Left lobe of liver (tissue), 2 donors: ENCODE measurements around the gene FCN3. TPM values are rescaled to one million over a fixed set of nuclear protein-coding genes. Genes with fewer than 3 reads are reported as not detected.

Experiments
- ATAC-seq: fragments of 200-7000 bp; cut with Tn5 transposase; one replicate; pipeline ENCODE4 v1.9.1; 2020; ENCODE audit warnings: mild to moderate bottlenecking, moderate library complexity
- DNase-seq: peaks from one replicate; pipeline ENCODE4 v3.0.0-alpha.2; 2020; ENCODE audit warnings: low spot score
- total RNA-seq: library from RNA; stranded (reverse); gene quantifications from one replicate; pipeline ENCODE4 v1.2.1, GENCODE V29; 2021
- donor health status: DM: no; HTN: no; CAD: no; lungs with moderate emphysema.
- donor health status: DM: no; HTN: yes; CAD: no.

The FCN3 gene
- total RNA-seq, 1 donor from 2014 or later, result 101 TPM

DNA sequence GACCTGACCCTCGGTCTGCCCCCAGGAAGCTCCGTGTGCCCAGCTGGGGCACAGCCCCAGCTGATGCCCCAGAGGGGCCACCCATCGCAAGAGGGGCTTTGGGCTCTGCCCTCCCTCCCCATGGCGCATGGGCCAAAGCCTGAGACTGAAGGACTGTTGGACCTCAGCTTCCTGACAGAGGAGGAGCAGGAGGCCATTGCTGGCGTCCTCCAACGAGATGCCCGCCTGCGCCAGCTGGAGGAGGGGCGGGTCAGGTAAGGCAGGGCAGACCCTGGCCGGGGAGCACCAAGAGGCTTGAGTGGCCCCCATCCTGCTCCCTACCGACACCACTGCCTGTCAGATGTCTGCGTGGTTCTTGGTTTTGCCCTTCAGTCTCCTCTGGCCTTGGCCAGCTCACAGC, 29.4 kb downstream of the FCN3 start:
- DNase-seq (no peak), ATAC-seq (no peak)

DNA sequence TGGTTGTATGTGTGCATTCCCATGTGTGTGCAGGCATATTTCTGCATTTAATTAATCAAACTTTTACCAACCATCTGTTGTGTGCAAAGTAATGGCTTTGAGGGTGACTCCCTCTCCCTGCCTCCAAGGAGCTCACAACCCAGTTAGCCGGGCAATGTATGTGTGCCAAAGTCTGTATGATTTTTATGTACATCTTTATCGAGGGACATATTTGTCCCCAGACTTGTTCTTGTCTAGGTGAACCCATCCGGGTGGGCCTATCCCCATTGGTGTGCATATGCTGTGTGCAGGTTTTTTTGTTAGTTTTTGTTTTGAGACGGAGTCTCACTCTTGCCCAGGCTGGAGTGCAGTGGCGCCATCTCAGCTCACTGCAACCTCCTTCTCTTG, 31.0 kb downstream of the FCN3 start:
- DNase-seq (no peak), ATAC-seq (no peak)

DNA sequence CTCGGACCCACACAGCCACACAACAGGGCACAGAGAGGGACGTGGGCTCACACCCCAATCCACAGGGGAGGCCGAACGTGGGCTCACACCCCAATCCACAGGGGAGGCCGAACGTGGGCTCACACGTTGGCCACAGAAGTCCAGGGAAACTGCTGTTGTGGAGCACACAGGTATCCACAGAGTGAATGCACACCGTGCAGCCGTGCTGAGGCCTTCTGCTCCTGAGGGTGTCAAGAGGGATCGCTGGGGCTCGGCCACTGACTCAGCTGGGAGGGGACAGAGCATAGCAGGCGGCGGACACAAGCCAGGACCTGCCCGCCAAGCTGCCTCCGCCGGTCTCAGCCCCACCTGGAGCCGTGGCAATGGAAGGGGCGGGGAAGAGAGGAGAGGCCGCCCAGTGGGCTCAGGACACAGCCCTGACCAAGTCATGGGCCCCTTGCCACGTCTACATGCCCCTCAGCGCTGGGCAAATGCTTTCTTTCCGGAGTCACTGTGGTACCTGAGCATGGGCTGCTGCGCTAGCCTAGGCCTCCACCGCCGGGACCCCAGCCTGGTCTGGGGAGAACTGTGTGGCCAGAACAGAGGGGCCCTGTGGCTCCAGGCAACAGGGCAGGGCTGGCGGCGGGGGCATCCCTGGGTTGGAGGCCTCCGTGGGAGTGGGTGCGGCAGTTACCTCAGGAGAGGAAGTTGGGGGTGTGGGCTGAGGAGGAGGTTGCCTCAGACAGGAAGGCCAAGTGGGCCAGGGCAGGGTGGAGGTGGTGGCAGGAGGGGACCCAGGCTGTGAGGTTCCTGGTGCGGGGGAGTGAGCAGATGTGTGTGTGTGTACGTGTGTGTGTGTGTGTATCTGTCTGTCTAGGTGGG, 31.6 kb downstream of the FCN3 start:
- ATAC-seq (peak; percentile 36), DNase-seq (no peak)

DNA sequence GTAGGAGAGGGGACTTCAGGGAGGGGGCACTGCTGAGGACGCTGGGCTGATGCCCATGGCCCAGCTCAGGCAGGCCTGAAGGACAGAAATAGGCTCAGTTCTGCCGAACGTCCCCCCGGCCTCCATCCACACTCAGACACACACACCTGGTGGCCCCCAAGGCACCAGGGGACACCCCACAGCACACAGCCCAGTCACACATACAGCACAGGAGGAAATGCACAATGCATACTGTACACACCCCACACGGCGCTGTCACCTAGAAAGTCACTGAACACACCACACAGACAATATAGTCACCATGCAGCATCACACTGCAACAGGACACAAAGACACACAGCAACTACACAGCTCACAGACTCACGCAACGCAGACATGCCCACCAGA, 32.2 kb downstream of the FCN3 start:
- ATAC-seq, result no peak
- no peak for DNase-seq

DNA sequence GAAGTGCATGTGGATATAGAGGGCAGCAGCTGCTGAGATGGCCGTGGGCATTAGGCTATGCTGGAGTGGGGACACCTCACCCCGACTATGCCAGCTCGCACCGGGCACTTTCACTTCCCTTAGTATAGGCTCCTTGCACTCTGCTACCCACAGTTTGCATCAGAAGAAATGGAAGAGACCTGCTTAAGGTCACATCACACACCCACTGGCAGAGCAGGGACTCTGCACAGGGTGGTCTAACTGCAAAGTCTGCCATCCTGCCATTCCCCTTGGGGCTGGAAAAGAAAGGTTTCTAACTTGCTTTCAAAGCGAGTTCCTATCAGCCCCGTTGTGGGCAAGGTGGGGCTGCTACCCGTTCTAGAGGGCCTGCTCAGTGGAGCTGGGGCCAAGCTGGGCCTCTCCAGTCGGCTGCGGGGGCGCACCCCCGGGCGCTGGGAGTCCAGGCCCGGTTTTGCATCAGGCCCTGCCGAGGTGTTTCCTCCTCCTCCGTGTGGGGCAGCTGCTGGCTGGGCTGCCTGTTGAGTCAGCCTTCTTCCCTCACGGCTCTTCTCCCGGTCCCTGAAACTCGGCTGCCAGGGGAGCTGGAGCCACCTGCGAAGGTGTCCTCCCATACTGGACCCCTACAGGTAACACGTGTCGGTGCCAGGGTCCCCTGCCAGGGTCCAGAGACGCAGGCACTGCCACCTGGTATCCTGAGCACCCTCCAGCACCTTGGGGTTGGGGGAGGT, 32.9 kb downstream of the FCN3 start, which contains the start of gene SYTL1:
Gene SYTL1 (plus strand): TSS at position 498 of the 728 bp plus-strand sequence. CDS start 3,313 bp downstream, outside the sequence.
- DNase-seq (no peak), ATAC-seq (peak; percentile 41)

DNA sequence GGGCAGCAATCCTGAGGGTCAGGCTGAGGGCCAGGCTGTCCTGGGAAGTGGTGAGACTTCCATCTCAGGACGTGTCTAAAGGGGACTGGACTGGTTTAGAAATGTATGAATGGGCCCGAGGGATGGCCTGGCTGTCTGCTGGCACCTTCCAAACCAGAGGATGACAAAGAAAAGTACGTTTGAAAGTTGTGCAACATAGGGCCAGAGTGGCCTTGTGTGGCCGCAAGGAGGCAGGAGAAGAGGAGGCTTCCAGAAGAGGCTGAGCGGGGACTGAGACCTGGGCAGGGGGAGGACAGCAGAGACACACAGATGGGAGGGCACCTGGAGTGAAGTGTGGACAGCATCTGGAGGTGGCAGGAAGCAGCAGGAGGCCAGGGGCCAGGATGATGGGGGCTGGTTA, 35.4 kb downstream of the FCN3 start:
- DNase-seq (no peak), ATAC-seq (no peak)

DNA sequence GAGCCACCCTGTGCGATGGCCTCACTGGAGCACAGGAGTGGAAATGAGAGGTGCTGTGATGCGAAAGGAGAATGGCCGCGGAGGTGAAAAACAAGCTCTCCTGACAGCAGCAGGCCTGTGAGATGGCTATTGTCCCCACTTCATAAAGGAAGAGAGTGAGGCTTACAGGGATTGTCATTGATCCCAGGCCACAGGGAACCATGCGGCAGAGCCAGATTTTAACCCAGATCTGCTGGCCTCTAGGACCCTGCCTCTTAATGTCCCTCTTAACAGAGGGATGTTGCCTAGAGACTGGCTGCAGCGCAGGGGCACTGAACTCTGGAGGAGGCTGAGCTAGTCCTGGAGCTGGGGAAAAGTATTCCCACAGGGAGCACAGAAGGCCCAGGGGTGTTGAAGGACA, 35.9 kb downstream of the FCN3 start:
- DNase-seq, result no peak
- ATAC-seq, result no peak

DNA sequence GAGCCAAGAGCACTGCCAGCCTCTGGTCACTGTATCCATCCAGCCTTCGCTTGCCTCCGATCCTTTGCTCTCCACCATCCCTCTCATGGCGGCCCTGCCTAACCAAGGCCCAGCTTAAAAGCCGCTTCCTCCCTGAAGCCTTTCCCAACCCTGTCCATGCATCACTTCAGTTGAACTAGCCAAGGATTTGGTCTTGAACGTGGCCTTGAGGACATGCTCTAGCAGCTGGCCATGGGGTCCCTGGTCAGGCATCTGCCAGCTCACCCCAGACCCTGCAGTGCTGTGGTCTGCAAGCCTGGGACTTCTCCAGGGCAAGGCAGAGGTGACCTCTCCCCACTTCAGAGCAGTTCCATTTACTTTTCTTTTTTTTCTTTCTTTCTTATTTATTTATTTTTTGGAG, 37.9 kb downstream of the FCN3 start:
- no peak for DNase-seq

DNA sequence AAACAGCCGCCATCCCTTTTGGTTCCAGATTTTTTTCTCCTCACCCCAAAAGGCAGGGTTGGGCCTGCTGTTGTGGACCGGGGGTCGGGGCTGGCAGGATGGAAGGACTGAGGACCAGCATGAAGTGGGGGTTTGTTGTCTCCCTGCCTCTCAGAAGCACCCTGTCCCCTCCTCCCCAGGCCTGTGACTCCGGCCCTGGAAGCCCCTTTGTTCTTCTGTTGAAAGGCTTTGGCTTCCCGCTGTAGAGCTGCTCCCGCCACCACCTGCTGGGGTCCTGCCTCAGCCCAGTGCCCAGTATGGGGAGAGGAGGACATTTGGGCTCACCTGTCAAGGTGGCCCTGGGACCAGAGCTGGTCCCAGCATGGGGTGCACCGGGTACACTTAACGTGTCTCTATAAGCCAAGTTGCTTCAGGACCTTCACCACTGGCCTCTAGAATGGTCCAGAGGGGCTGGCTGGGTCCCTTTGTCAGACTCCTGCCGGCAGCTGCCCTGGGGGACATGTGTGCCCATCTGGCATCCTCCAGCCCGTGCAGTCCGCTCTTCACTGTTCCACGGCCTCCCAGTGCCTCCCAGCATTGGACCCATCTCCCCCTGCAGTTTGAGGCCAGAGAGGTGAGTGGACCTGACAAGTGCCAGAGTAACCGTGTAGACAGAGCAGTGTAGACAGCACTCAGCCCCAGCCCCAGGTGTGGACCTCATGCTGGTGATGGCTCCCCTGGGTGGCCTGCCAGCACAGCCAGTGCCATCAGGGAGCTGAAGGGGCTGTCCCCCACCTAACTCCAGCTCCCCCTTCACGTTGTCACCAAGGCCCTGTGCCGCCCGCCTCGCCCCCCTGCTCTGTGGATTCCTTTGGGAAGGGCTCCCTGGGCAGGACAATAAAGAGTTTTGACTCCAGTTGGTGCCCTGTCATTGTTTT, 38.9 kb downstream of the FCN3 start:
- DNase-seq (no peak), ATAC-seq (no peak)

More for the DNA sequence above, 37.9 kb downstream of the FCN3 start:
- no peak for ATAC-seq

DNA sequence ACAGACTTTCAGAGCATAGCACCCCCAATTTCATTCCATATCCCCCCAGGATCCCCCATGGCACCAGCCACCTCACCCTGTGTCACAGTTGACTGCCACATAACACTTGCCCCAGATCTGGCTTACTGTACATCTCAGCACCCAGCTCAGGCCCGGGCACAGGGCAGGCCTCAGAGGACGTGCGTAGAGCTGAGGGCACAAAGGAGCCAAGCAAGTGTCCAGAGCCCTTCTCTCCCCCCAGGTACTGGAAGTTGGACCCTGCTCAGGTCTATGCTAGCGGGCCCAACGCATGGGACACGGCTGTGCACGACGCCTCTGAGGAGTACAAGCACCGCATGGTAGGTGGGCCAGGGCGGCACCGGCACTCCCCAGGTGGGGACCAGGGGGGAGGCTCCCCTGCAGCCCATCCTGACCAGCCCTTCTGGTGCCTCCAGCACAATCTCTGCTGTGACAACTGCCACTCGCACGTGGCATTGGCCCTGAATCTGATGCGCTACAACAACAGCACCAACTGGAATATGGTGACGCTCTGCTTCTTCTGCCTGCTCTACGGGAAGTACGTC, 40.8 kb downstream of the FCN3 start:
- ATAC-seq (no peak), DNase-seq (no peak)

DNA sequence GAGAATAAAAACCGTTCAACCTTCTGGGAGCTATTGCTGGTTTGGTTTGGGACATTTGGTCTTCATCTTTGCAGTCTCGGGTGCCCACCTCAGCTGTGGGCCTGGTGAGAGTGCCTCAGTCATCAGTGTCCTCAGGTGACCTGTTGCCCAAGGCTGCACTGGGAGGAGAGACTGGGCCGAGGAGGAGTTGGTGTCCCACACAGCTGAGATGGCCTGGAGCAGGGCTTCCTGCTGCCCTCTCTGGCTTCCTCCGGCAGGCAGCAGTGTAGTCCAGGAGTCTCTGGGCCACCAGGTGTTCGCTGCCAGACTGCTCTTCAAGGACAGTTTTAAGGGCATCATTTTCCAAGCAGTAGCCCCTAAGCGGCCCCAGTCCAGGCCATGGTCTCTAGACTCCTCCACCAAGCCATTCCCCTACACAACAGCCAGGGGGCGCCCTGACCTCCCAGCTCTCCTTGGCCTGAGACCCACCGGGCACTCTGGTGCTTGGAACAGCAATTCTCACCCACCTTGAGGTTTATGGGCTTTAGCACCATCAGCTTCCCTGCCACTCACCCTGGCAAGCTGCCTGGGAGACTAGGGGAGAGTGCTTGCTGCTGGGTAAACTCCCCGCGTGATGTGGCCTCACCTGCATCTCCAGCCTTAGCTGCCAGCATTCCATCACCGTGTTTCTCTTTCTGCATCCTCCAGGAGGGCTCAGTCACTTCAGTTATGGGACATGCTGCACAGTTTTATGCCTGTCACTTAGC, 41.9 kb downstream of the FCN3 start:
- no peak for DNase-seq
- peak; percentile 74 for ATAC-seq

DNA sequence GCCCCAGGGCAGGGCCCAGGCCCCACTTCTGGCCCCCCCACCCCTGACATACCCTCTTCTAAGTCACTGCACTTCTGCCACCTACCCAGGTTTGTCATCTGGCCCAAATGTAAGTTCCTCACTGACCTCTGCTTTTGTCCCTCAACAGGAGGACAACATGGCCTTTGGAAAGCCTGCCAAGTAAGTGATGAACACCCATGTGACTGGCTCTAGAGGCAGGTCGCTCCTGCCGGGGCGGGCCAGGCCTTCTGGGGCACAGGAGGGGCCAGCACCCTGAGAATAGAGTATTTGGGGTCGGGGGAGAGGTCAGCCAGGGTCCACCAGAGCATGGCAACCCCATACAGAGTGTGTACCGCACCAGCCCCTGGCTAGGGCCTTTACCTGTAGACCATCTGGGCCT, 42.7 kb downstream of the FCN3 start:
- ATAC-seq (peak; percentile 29), DNase-seq (no peak)

DNA sequence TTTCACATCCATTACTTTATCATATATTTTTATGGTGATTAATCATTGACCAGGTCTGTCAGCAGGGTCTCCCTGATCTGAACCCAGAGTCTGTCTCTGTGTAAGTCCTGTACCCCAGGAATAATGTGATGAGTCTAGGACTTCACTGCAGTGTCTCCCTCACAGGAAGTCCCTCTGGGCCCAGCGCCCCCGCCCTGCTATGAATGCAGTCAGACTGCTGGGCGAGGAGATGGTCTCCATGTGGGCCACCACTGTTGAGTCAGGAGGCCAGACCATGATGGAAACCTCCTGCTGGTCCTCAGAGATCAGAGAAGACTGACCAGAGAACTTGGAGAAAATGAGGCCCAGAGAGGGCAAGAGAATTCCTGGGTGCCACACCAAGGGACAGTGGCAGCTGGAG, 43.2 kb downstream of the FCN3 start:
- ATAC-seq (no peak), DNase-seq (no peak)

DNA sequence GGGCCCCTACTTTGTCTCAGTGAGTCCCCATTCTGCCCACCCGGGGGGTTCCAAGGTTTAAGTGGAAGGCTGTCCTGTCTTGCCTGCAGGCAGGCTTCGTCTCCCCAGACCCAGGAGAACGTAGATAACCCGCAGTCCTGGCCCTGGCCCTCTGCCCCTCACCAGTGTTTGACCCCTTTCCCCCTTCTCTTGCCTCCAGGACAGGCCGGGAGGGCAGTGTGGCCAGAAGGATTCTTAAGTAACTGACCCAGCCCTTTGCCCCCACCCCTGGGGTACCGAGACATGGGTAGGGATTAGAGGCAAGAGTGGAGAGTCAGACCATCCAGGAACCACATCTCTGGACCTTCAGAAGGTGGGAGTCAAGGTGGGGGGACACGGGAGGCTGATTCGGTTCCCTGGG, 43.8 kb downstream of the FCN3 start:
- ATAC-seq (no peak), DNase-seq (no peak)

DNA sequence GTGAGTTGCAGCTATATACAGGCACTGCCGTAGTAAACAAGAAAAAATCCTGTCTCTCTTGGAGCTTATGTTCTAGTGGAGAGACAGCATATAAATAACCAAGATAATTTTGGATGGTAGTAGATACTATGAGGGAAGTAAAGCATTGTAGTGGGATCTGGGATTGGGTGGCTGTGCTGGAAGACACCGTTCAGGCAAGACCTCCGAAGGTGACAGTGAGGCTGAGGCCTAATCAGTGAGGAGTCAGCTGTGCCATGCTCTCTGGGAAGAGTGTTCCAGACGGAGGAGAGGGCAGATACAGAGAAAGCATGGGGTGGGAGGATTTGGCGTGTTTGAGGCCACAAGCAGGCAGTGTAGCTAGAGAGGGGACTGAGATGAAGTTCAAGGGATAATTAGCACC, 46.7 kb downstream of the FCN3 start:
- DNase-seq (no peak), ATAC-seq (no peak)

DNA sequence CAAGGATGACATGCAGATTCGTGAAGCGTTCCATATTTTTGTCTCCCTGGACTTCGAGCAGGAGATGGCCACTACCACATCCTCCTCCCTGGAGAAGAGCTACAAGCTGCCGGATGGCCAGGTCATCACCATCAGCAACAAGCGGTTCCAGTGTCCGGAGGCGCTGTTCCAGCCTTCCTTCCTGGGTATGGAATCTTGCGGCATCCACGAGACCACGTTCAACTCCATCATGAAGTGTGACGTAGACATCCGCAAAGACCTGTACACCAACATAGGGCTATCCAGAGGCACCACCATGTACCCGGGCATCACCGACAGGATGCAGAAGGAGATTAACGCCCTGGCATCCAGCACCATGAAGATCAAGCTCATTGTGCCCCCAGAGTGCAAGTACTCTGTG, 49.3 kb downstream of the FCN3 start:
- no peak for ATAC-seq
- no peak for DNase-seq

DNA sequence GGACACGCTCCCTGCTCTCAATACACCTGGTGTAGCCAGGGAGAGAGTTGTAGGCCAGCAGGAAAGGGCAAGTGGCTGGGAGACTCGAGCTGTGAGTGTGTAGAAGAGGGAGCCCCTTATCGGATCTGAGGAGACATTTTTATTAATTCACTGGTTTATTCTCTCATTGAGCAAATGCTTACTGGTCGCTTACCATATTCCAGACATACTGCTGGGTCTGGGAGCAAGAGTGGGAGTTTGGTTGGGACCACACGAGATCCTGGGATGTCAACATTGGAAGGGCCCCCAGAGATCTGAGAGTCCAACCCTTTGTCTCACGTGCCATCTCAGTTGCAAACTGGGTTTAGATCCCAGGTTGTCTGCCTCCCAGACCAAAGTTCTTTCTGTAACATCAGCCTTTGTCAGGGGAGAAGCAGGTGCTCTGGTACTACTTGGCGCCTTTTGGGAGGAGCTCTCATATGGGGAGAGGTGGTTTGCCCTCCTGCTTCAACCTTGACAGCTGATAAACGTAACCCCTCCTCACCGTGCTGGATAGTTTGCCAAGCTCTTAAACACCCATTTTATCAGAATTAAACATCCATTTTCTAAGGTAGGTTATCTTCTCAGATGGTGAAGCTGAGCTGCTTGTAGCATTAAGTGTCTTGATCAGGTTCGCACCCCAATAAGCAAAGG, 51.9 kb downstream of the FCN3 start:
- DNase-seq, result no peak

DNA sequence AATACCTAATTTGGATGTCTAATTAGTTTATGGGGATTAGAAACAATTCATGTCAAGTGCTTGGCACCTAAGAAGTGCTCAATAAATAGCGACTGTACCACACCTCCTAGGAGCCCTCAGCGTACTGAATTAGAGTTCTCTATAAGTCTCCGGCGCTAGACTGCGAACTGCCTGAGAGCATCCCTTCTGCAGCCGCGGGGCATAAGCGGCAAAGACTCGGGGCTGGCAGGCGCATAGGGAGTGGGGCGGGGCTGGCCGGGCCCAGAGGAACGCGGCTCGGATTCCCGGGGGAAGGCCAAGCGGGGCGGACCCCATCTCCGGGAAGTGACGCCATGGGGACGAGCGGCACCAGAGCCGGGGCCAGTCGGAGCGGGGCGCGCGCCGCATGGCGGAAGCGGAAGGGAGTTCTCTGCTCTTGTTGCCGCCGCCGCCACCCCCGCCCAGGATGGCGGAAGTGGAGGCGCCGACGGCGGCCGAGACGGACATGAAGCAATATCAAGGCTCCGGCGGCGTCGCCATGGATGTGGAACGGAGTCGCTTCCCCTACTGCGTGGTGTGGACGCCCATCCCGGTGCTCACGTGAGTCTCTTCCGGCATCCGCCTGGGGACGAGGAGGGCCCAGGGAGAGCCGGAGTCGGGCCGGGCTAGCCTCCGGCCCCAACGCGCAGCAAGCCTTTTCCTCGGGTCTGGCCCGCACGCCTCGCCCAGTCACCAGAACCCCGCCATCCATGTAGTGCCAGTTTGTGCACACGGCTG, 52.6 kb downstream of the FCN3 start, which contains the start of gene TMEM222:
Gene TMEM222 (plus strand): TSS at position 351 of the 756 bp plus-strand sequence. CDS start 35 bp downstream, at position 386.
- DNase-seq, result peak; percentile 98
- peak; percentile 99 for ATAC-seq

More for the DNA sequence above, 51.9 kb downstream of the FCN3 start:
- no peak for ATAC-seq
